DND-41 (cell line): ENCODE data around the gene RNF186.
"Not testable (repeated sequence)": the region's sequence is repeated elsewhere in the genome, so short reads cannot be mapped to it uniquely, and the experiment has no call there.

Experiments used
- CTCF ChIP-seq: IDR thresholded peaks from 2 replicates; pipeline ENCODE4 v1.5.1; 2012; ENCODE audit warnings: borderline replicate concordance, low read length, moderate library complexity, mild to moderate bottlenecking; ENCODE audit not compliant: poor library complexity, severe bottlenecking; ENCODE audit errors: extremely low read depth
- EZH2 ChIP-seq: IDR thresholded peaks from 3 replicates; pipeline ENCODE4 v1.6.1; 2012; ENCODE audit warnings: borderline replicate concordance, low read depth, mild to moderate bottlenecking, moderate library complexity, low read length, inconsistent platforms; ENCODE audit not compliant: severe bottlenecking

GRCh38 chr1:19816737-19817086 is 1.6 kb upstream of the RNF186 start:
- not testable (repeated sequence) for TF ChIP-seq CTCF, EZH2
